NCI-H2227 treated with DMSO at 0.1 percent for 48 hours (cell line): ENCODE measurements around the gene SAPCD1.

Experiments
- DNase-seq: peaks from one replicate; lab custom pipeline; 2025; lab: John Stamatoyannopoulos, UW

SAPCD1 gene

DNA sequence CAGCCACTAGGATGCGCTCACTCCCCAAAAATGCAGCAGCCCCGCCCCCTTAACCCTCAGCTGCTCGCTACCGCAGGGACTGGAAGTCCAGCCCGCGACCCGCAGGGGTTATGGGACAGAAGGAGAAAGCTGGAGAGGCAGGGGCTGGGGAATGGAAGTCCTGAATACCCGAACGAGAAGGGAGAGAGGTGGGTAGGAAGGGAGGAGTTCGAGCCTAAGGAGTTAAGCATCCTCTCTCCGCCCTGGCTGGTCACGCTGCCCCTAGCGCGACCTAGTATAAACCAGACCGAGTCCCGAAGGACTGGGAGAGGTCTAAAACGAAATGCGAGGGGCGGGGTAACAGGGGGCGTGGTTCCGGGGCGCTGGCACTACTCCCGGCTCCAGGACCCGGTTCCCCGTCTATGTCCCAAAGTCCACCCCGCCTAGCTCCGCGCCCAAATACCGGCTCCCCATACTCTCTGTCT, 32.9 kb upstream of the SAPCD1 start:
- DNase-seq, result peak; percentile 85

DNA sequence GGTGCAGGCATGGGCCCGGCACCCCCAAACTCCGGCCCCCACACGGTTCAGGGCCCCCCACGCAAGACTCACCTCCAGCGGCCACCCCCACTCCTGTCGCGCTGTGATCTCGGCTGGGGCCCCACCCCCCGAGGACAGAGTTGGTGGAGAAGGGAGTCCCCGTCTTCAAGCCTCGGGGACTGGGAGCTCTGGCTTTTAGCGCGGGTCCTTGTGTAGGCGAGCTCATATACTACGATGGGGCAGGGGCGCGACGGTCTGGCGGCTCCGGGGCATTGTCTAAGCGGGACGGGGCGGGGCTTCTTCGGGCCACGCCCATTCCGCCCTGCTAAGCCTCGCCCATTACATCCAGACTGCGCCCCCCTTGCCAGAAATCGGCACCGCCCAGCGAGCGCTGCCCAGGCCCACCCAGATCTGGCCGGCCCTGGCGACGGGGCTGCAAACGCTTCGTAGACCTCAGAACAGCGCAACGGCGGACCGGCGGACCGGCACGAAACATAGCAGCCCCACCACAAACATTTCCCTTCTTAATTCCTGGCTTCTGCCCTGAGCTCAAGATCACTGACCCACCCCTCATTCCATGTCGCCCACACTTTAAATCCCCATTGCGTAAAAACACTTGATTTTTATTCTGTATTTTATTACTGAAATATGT, 32.4 kb upstream of the SAPCD1 start:
- DNase-seq, result peak; percentile 87

DNA sequence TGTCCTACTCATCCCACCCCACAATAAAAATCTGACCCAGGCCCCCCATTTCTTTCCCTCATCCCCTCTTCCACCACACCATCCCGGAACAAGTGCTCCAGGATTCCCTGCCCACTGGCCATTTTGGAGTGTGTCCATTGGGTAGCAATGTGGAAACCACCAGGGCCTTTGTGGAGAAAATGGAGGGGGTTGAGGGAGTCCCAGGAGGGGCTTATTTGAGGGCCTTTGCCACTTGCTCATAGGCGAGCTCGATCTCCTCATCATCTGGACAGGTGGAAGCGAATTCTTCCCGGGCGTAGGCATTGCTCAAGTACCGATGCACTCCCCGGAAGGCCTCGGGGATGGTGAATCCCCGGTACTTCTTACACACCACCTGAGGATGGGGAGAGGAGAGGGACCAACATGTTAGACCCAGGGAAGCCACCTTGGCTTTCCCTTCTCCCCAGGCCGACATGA, 31.8 kb upstream of the SAPCD1 start:
- no peak for DNase-seq

DNA sequence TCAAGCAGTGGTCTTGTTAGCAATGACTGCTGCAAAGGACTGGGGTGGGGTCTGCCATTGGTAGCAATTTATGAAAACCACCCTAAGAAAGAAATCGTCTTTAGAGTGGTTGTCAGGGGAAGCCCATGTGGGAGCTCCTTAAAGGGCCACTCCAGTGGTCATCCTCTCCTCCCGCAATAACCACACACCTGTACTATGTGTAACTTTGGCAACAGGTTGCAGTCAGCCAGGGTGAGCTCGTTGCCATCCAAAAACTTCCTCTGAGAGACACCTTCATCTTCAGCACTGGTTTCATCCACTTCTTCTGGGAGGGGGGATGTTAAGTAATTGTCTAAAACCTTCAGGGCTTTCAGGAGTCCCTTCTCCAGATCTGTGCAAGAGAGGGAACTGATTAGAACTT, 30.4 kb upstream of the SAPCD1 start:
- no peak for DNase-seq

DNA sequence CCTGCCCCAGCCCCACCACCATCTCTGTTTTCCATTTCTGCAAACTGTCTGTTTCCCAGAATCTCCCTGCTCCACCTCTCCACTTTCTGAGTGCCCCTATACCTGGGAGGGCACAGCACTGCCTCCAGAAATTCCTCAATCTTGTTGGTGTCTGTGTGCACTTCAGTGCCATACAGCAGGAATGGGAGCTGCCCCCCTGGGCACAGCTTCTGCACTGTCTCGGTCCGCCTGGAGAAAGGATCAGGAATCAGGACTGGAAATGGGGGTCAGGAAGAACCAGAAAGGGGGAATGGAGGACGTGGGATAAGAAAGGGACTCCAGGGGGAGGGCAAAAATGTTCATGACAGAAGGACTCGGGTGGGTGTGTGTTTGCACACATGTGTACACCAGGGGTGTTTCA, 28.7 kb upstream of the SAPCD1 start:
- no peak for DNase-seq

DNA sequence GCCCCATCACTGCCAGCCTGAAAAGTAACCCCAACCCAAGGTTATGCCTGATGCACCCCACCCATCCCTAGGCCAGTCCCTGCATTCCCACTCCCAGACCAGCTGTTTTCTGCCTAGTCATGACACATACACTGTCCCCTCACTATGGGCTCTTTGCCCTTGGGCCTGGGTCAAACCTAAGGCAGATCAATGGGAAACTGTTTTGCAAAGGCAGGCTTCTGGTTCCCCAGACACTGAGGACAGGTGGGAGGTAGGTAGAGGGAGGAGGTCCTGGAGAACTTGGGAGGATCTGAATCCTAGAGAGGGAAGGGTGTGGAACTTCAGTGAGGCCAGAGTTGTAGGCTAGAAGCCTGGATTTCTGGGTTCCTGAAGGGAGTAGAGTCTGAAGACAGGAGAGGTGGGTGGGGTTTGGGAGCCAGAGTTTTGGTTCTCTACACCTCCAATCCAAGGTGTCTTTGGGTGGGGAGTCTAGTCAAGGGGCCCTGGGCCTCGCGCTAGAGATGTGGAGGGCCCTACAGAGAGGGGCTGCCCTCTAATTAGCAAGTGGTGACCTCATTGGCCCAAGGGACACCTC, 28.1 kb upstream of the SAPCD1 start:
- no peak for DNase-seq

DNA sequence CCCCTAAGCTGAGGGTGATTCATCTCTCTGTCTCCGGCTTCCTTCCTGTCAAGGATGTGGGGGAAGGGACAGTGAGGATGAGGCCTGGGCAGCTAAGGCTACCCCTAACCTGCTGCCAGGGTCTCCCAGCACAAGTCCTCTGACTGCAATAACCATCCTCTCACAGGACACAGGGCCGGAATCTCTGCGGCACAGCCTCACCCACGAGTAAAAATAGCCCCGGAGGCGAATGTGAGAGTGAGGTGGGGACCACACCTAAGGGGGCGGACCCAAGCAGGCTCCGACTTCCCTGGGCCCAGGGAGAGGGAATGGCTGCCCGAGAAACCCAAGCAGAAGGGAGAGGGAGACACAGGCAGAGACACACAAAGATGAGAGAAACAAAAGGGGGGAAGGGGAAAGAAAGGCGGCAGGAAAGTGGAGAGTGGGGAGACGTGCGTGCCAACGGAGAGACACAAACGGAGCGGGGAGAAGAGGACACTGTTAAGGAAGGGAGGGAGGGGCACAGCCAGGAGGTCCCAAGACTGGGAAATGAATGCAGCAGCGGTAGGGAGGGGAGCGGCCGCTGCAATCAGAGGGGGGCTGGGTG, 27.5 kb upstream of the SAPCD1 start:
- peak; percentile 23 for DNase-seq

DNA sequence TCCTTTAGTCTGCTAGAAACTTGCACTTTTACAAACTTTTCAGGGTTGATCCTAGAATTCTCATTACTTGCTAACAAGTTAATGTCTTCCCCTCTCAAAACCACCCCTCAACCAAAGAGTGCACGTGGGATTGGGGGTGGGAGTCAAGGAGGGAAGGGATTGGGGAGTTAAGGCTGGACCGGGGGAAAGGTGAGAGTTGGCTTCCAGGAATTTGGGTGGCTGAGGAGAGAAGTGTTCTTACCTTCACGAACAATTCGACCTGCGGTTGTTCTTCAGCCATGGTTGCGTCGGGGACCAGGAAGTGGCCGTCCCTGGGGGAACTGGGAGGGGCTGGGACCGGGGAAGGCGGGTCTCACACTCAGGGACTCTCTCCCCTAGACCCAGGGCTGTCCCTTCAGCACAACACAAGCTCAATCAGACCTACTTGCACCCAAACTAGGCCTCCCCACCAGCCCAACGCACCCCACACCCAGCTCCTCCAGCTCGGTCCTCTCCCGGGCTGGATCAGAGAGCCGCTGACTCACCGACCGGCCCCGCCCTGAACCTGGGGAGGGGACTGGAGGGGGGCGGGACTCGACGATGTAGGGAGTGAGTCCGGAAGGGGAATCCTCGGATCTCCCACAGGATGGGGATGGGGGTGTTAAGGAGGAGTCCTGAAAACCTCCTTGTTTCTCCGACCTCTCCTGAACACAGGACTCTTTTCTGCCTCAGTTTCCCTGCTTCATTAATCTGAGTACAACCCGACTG, 26.3 kb upstream of the SAPCD1 start, which contains the start of gene CLIC1:
Gene CLIC1, minus strand, starts transcription at position 510 of the 747 bp plus-strand sequence. Its CDS starts 230 bp downstream, at position 280.
- peak; percentile 71 for DNase-seq

DNA sequence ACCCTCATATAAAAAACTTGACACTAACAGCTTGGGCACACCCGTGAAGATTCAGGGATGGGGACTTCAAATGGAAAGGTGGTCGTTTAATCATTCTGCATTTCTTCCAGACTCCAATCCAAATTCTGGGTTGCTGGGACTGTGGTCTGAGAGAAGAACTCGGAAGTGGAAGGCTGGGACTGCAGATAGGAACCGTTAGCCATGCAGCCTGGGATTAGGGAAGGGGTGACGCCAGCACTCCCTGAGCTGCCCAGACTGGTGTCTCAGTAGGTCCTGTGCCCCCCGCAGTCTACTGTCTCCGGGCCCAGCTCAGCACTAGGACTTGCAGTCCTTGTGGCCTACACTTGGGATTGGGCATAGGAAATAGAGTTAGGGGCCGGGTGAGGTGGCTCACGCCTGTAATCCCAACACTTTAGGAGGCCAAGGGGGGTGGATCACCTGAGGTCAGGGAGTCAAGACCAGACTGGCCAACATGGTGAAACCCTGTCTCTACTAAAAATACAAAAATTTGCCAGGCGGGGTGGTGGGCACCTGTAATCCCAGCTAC, 25.6 kb upstream of the SAPCD1 start:
- no peak for DNase-seq

DNA sequence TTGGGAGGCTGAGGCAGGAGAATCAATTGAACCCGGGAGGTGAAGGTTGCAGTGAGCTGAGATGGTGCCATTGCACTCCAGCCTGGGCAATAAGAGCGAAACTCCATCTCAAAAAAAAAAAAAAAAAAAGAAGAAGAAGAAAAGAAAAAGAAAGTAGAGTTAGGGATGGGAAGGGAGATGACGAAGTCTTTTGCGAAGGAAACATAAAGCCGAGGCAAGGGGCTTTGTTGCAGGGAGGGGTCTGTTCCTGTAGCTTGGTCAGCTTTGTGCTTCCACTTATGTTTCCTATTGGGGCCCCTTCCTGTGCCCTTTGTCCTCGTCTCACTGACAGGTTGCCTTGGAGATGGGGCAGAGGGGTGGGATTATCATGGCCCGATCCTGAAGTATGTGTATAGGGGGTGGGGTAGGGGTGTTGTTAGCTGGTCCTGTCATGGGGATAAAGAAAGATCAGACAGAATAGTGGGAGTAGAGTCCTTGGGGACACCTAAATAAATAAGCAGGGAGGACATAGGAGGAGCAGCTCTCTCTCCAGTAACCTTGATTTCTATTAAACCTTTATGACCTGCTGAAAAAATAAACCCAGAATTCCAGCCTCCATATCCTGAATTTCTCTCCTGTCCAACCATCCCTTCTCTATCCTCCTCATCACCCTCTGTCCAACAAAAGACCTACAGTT, 25.0 kb upstream of the SAPCD1 start:
- peak; percentile 55 for DNase-seq

DNA sequence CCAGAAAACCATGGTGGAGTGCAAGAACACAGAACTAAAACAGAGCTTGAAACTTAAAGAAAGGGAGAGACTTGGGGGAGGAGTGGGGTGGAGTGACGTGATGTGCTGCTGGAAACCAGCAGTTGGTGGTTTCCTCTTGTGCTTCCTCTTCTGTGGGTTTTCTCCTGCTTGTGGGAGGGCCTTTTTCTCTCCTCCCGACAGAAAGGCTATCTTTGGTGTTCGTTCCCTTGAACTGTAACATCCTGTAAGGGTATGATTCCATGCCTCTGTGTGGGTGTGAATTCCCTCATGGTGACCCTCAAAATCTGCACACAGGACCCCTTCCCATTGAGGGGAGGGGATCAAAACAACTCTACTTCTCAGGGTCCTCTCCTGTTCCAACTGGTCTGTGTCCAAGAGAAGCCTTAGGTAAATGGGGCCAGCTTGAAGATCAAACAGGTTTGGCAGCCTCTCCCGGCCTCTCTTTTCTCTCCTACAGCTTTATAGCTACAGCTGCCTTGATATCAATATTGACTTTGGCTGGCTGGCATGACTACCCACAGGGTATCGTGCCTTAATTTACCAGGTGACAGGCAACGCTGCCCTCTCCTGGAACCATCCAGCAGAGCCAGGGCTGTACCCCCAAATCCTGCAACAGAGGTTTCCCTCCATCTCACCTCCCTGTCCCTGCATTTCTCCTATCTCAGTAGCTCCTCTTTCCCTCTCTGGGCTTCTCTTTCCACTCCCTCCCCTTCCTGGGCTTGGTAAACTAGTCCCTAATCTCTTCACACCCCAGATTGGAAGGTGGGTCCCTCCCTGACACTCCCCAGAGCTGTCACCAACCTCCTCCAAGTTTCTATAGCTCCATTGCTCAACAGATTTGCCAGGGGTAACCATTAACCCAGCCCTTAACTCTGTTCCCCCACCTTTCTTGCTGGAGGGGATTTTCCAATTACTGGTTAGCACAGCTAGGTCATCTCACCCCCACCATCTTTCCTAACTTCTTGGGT, 24.2 kb upstream of the SAPCD1 start:
- peak; percentile 49 for DNase-seq

DNA sequence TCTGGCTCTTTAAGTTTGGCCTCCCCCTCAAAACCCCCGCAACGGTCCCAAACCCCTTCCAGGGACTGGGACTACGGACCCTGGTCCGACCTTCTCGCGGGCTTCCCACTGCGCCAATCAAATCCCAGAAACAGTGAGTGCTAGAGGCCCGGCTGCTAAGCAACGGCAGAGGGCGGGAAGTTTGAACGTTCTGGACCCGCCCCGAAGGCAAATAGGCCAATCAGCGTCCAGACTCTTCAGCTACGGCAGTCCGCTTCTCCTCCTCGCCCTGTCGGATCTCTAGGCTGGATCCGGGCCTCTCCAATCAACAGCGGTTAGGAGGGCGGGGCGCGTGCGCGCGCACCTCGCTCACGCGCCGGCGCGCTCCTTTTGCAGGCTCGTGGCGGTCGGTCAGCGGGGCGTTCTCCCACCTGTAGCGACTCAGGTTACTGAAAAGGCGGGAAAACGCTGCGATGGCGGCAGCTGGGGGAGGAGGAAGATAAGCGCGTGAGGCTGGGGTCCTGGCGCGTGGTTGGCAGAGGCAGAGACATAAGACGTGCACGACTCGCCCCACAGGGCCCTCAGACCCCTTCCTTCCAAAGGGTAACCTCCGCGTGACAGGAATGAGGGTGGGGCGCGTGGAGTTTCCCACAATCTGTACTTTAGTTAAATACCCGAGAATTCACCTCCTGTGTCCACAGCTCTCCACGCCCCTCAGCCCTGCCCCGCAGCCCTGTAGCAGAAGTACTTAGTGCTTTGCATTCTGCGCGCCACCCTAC, 22.6 kb upstream of the SAPCD1 start, which contains the start of gene MSH5:
Gene MSH5, plus strand, starts transcription at position 367 of the 758 bp plus-strand sequence. CDS start 462 bp downstream, outside the sequence.
- DNase-seq, result peak; percentile 99

DNA sequence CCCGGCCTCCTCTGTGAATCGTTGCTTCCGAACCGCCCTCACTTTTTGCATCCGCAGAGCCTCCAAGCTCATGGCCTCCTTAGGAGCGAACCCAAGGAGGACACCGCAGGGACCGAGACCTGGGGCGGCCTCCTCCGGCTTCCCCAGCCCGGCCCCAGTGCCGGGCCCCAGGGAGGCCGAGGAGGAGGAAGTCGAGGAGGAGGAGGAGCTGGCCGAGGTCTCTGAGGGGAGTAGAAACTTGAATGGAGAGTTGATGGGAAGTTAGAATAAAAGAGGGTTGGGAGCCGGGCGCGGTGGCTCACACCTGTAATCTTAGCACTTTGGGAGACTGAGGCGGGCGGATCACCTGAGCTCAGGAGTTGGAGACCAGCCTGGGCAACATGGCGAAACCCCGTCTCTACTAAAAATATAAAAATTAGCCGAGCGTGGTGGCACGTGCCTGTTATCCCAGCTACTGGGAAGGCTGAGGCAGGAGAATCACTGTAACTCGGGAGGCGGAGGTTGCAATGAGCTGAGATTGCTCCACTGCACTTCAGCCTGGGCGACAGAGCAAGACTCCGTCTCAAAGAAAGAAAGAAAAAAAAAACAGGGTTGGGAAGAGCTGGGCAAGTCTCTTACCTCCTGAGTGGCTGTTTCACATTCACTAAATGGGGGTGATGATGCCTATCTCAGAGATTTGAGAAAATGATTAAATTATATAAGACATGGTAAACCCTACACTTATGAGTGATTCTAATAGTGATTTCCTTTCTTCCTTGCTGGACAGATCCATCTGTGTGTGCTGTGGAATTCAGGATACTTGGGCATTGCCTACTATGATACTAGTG, 21.8 kb upstream of the SAPCD1 start:
- no peak for DNase-seq

DNA sequence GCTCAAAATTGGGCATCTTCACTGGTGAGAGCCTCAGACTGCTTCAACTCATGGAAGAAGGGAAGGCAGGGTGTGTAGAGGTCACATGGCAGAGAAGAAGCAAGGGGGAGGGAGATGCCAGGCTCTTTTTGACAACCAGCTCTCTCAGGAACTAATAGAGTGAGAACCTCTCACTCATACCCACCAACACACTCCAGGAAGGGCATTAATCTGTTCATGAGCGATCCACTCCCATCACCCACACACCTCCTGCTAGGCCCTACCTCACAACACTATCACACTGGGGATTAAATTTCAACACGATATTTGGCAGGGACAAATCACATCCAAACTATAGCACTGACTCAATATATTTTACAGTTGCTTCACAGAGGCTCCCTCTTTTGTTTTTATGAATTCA, 20.6 kb upstream of the SAPCD1 start:
- no peak for DNase-seq

DNA sequence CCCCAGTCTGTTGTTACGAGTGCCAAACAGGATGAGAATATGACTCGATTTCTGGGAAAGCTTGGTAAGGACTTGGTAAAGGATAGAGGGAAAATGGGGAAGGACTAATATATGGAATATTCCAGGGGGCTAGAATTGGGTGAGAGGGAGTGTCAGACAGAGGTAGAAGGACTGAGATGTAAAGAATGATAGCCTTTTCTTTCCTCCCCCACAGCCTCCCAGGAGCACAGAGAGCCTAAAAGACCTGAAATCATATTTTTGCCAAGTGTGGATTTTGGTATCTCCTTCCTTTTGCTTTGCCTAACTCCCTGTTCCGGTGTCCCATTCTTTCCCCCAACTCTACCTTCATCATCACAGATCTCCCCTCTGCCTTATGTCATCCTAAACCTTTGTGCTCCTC, 19.6 kb upstream of the SAPCD1 start:
- no peak for DNase-seq

DNA sequence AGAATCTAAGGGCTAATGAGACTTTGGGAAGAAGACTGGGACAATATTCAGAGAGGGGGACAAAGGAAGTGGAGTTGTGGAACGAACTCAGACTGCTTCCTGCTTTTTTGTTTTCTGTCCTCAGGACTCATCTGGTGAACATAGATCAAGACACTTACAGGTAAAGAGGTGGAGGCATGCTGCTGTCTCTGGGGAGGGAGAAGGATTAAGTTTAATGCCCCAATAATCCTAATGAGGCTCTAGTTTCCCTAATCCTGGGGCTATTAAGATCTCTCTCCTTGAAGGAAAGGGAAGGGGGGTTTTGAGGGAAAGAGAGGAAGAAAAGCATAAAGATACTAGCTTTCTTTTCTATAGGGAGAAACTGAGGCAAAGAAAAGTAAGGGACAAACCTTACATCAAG, 18.0 kb upstream of the SAPCD1 start:
- no peak for DNase-seq

DNA sequence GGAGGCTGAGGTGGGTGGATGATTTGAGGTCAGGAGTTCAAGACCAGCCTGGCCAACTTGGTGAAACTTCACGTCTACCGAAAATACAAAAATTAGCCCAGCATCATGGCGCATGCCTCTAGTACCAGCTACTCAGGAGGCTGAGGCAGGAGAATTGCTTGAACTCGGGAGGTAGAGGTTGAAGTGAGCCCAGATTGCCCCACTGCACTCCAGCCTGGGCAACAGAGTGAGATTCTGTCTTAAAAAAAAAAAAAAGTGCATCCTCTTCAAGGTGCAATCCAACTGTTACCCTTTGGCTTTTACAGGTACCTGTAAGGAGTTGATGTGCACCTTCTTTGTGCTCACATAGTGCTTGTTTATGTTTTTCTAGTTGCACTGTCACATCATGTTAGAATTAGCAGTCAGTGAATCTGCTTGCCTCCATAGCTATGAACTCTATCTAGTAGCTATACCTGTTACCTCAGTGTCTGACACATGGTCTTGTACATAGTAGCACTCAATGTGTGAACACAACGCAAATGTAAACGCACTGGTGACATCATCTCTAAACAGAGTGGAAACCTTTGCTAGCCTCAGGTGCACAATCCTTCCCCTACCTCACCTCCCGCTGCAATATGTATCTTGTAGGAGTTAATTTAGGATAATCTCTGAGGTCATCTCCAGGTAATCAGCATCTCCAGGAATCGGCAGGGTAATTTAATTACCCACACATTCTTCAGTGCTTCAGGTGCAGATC, 13.0 kb upstream of the SAPCD1 start:
- DNase-seq, result no peak

DNA sequence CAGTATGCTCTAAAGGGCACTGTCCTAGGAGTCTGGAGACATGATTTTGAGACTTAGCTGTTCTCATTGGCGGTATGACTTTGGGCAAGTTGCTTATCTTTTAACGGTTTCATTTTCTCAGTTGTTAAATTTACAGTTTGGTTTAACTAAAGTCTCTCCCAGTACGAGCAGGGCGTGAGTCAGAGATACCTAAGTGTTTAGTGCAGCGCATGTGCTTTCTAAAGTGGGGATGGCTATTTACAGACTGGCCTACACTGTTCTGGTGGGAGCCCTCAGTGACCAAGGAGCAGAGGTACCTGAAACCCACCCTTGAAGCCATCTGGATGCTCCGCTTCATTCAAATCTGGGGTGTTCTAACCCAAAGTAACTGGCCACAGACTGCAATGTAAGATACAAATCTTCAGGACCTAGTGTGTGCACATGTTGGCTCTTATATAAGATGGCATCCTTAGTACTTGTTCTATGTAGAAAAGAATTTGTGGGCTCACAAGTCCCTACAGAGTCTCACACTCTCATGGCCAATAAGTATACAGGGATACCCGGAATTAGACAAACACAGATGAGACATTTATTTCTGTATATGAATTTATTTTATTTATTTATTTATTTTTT, 11.9 kb upstream of the SAPCD1 start:
- no peak for DNase-seq
